HG03280 (cell line): ENCODE measurements around the gene COBL.

ENCODE experiments used
- ATAC-seq: cut with Tn5 transposase; IDR thresholded peaks from one replicate; pipeline ENCODE4 v1.9.1; 2021; ENCODE audit warnings: mild to moderate bottlenecking, moderate library complexity; ENCODE audit not compliant: unreplicated experiment

COBL gene

GRCh38 chr7:51256209-51256781 lies 60.3 kb downstream of the COBL start:
- no peak for ATAC-seq

DNA sequence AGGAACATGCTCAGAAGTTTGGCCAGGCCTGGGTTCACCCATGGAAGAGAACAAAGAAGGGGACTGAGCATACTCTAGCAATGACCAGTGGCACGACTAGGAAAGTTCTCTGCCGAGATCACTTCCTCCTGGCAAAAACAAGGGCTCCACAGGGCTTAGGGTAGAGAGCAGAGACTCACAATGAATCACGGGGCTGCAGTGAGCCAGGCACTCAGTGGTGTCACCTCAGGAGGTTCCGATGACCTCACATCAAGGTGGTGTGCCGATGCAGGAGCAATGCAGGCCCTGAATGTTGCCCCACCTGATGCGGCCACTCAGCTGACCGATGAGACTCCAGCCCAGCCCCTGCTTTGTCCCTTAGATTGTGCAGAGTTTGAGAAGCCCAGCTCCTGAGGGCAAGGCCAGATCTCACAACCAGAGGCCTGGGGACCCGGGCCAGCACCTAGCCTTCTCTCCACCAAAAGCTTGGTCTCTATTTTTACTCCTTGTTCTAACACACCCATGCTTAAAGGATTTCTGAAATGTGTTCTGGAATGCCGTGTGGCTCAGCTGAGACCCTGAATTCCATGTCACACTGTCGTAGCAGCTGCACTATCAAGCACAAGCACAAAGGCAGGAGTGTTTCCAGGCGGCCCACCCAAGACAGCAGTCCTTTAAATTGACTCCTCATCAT lies 60.9 kb downstream of the COBL start:
- no peak for ATAC-seq

- no peak for ATAC-seq
Measured at GRCh38 chr7:51255036-51255435, 61.6 kb downstream of the COBL start.

DNA sequence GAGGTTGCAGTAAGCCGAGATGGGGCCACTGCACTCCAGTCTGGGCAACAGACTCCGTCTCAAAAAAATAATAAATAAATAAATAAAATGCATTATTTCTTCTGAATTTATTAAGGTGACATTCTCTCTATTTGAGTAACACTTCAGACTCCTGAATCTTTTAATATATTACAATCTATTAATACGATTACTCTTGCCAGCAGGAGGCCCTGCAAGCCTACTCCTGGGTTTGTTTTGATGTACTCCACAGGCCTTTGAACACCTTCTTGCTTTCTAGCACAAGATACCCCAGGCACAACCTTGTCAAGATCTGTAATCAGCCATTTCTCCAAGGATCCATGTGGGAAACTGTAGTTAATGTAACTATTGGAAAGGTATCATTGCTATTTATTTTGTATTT lies 63.5 kb downstream of the COBL start:
- ATAC-seq = no peak

- no peak for ATAC-seq
Measured at GRCh38 chr7:51251290-51251689, 65.3 kb downstream of the COBL start.

- ATAC-seq = no peak
Measured at GRCh38 chr7:51250512-51250911, 66.1 kb downstream of the COBL start.

DNA sequence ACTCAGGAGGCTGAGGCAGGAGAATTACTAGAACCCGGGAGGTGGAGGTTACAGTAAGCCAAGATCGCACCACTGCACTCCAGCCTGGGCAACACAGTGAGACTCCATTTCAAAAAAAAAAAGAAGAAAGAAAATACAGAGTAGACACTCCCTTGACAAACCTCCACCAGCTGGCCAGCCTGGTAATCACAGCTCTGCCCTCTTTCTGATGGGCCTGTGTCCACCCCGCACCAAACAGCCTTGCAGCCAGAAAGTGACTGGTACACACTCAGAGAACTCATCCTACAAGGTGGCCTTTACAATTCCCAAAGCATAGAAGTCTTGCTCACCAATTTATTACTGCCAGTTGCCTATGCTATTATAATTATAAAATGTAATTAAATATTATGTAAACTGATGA lies 66.6 kb downstream of the COBL start:
- no peak for ATAC-seq

- ATAC-seq = no peak
Measured at GRCh38 chr7:51249187-51249945, 67.2 kb downstream of the COBL start.

GRCh38 chr7:51246258-51247245 lies 70.1 kb downstream of the COBL start:
- no peak for ATAC-seq

GRCh38 chr7:51244885-51245284 lies 71.7 kb downstream of the COBL start:
- ATAC-seq = no peak

- no peak for ATAC-seq
Measured at GRCh38 chr7:51244053-51244452, 72.6 kb downstream of the COBL start.

- ATAC-seq = no peak
Measured at GRCh38 chr7:51243631-51244030, 73.0 kb downstream of the COBL start.

GRCh38 chr7:51242881-51243518 lies 73.6 kb downstream of the COBL start:
- ATAC-seq = no peak

- ATAC-seq = no peak
Measured at GRCh38 chr7:51242007-51242691, 74.5 kb downstream of the COBL start.

DNA sequence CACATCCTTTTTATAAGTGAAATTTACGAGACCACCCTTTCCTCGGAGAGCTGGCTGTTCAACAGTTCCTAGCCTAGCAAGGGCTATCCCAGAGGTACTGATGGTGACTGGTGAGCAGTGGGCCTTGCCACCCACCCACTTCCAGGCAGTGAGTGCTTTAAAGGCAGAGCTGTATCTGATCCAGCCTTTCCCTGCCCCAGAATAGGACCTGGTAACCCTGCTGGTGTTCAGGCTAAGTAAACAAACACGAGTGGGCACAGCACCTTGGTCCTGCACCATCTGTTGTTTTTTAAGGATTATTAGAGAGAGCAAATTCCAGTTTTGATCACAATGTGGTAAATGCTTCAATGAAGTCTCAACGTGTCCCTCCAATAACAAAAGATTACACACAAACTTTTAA lies 75.7 kb downstream of the COBL start:
- no peak for ATAC-seq

- no peak for ATAC-seq
Measured at GRCh38 chr7:51239691-51240090, 76.9 kb downstream of the COBL start.

DNA sequence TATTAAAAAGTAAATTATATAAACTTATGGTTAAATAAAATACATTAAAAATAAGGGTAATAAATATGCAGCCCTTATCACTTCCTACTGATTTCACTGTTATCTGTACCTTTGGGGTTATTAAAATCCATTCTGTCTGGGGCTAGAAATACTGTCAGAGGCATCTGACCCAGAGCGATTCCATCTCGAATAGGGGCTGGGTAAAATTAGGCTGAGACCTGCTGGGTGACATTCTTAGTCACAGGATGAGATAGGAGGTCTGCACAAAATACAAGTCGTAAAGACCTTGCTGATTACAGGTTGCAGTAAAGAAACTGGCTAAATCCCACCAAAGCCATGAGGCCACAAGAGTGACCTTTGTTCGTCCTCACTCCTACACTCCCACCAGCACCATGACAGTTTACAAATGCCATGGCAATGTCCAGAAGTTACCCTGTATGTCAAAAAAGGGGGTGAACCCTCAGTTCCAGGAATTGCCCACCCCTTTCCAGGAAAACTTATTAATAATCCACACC lies 77.6 kb downstream of the COBL start:
- ATAC-seq = no peak

DNA sequence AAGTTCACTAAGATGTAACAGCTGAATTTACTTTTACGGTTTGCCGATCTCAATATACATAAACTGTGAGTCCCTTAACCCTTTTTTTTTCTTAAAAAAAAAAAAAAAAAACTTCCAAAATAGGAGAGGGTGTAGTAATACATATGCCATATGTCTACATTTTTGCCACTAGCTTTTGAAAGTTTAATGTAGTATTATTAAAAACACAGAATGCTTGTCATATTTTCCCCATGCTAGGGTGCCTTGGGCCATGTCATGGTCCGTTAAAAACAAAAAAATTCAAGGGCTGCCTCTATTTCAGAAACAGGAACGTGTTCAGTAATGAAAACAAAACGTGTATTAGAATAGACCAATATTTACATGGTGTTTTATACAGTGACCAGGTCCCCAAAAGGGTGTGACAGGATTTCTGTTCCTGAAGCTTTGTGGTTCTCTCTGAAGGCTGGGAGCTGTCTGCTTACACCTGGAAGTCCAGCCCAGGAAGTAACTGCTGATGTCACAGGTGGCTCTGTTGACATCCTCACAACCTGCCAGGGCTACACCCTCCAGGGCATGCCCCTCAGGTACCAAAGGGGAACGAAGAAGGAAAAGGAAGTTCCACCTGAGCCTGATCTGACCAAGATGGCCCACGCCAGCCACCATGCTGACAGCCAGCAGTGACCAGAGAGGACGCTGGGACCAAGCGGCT lies 79.0 kb downstream of the COBL start:
- no peak for ATAC-seq

DNA sequence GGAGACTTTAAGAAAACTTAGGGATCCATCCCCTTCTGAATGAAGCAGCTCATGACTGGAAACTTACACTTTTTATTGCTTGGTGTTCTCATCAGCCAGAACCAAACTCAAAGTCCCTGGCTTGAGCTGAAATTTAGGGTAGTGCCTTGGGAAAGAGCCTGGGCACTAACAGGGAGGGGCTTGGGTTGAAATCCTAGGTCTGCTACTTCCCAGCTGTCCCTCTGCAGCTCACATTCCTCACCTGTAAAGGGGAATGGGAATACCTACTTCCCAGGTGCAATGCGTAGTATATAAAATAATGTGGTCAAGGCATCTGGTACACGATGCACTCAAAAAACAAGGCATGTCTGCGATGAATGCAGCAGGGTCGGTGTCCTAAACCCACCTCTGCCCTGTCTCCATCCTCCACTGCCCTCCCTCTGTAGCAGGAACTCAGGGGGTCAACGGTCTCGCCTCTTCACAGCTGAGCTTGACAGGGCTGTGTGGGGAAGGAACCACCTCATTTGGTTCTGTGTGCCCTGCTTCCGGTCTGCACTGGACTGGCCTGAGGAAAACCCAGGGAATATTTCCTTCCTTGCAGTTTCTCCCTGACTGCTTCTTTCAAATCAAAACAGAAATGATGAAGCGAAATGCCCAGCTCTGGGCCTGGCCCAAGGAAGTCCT lies 80.0 kb downstream of the COBL start:
- ATAC-seq = no peak
